NB4 (cell line): Measurements from ENCODE around the gene INPP4A.

ENCODE experiments used
- DNase-seq: peaks from one replicate; pipeline ENCODE4 v3.0.0; 2010; ENCODE audit warnings: low read depth
- H3K4me3 ChIP-seq: one replicate; pipeline ENCODE4 v1.5.1; 2011; ENCODE audit warnings: mild to moderate bottlenecking, low read depth, low read length, moderate library complexity
- MYC ChIP-seq: IDR thresholded peaks from 2 replicates; pipeline ENCODE4 v1.6.1; 2011; ENCODE audit warnings: low read depth, low read length
- POLR2A ChIP-seq: IDR thresholded peaks from 2 replicates; pipeline ENCODE4 v1.6.1; 2011; ENCODE audit warnings: mild to moderate bottlenecking; ENCODE audit not compliant: insufficient read length; ENCODE audit errors: extremely low read depth
- TF ChIP-seq, protein P1 (sequence below): IDR thresholded peaks from one replicate; pipeline ENCODE4 v1.5.1; 2012; ENCODE audit warnings: low read depth, low read length
- TF ChIP-seq, protein P2 (sequence below): IDR thresholded peaks from 2 replicates; pipeline ENCODE4 v1.6.1; 2011; ENCODE audit warnings: low read depth, low read length

Gene INPP4A

GRCh38 chr2:98470851-98471255, 26.2 kb downstream of the INPP4A start:
- no peak overlapping the region for H3K4me3 ChIP-seq
- no peak for DNase-seq
- TF ChIP-seq, protein P1, sequence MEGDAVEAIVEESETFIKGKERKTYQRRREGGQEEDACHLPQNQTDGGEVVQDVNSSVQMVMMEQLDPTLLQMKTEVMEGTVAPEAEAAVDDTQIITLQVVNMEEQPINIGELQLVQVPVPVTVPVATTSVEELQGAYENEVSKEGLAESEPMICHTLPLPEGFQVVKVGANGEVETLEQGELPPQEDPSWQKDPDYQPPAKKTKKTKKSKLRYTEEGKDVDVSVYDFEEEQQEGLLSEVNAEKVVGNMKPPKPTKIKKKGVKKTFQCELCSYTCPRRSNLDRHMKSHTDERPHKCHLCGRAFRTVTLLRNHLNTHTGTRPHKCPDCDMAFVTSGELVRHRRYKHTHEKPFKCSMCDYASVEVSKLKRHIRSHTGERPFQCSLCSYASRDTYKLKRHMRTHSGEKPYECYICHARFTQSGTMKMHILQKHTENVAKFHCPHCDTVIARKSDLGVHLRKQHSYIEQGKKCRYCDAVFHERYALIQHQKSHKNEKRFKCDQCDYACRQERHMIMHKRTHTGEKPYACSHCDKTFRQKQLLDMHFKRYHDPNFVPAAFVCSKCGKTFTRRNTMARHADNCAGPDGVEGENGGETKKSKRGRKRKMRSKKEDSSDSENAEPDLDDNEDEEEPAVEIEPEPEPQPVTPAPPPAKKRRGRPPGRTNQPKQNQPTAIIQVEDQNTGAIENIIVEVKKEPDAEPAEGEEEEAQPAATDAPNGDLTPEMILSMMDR: no peak
- TF ChIP-seq POLR2A: no peak
- no peak for TF ChIP-seq MYC
- TF ChIP-seq, protein P2, sequence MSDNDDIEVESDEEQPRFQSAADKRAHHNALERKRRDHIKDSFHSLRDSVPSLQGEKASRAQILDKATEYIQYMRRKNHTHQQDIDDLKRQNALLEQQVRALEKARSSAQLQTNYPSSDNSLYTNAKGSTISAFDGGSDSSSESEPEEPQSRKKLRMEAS: no peak

DNA sequence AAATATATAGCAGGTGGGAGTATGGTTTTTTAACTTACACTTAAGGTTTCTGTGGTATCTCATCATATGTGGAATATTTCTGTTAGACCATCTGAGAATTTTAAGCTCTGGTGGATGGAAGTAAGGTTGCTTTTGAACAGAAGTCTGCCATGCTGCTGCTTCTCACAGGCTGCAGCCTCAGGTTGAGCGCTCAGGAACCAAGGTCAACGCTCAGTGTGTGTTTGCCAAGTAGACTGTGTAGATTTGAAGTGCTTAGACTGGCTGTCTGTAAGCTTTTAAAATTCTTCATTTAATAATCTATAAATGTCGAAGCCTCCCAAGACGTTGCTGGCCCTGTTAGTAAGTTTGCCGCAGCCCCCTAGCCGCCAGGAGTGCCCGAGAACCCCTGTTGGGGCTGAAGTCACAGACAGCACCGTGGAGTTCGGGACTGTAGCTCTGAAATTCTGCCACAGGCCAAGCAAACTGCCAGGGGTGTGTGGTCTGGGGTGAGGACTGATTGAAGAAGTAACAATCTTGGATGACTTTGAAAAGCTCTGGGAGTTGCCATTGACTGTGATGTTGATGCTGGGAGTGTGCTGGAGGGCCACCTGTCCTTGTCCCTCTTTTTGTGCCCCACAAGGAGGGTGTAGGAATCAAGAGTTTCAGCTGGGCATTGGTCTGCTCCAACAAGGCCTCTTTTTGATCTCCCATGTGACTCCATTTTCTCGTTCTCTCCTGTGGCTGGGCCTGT, 26.9 kb downstream of the INPP4A start:
- no peak for DNase-seq
- H3K4me3 ChIP-seq: no peak overlapping the region
- TF ChIP-seq, protein P2: no peak
- TF ChIP-seq POLR2A (no peak), MYC (no peak)
- TF ChIP-seq, protein P1: no peak

DNA sequence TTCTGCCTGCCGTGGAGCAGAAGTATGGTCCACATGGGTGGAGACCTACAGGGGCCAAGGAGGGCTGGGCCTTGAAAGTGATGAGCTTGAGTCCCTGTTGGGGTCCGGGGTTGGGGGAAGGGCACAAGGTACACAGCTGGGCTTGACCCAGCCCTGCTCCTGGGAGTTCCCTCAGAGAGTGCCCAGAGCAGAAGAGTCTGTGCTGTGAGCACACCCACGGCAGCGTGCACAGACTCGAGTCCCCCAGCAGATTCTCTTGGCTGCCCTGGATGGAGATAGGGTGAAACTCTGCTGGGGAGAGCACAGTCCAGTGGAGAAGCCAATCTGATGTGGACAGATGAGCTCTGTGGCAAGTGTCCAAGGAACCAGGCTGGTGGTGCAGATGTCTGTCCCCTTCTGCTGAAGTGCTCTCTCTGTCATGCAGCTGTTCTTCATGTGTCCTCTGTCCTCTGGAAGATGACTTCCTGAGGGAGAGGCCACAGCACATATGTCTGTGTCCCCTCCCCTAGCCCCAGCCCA, 27.5 kb downstream of the INPP4A start:
- TF ChIP-seq, protein P1: no peak
- TF ChIP-seq POLR2A (no peak), MYC (no peak)
- TF ChIP-seq, protein P2: no peak
- no peak overlapping the region for H3K4me3 ChIP-seq
- DNase-seq: no peak

- H3K4me3 ChIP-seq: no peak overlapping the region
- no peak for DNase-seq
- no peak for TF ChIP-seq POLR2A
- TF ChIP-seq MYC: no peak
- TF ChIP-seq, protein P1: no peak
- TF ChIP-seq, protein P2: no peak
Measured at GRCh38 chr2:98472961-98473746, 28.5 kb downstream of the INPP4A start.

DNA sequence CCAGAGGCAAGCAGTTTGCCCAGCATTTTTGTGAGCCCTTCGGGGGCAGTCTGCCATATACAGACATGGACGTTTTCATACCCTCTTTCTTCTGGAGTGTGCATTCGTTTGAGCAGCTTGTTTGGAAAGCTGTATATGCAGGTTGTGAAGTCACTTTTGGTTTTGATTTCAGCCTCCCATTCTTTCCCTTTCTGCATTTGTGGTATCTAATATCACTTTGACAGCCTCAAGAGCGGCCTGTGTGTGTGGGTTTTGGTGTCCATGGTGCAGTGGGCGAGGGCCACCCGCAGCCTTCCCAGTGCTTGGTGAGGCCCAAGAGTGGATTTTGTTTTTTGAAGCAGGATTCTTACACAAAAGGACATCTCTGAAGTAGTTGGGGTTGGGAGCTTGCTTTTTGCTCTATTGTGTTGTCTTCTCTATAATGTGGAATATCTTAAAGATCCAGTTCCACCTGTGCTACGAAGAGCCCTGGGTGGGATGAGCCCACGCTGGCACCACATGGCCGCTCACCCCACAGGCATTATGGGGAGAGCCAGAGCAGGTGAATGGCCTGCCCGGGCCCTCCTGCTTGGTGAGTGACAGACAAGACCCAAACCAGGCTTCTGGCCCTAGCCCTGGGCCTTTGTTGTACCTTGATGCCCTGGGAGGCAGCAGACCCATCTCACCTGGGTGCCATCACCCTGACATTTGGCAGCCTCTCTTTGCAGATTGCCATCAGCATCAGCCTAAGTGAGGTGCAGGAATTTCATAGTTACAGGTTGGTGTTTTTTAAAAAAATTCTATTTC, 29.5 kb downstream of the INPP4A start:
- no peak overlapping the region for H3K4me3 ChIP-seq
- no peak for TF ChIP-seq MYC
- TF ChIP-seq, protein P2: no peak
- no peak for DNase-seq
